ENCODE results near the gene MRPL48. TPM values are rescaled to one million over a fixed set of nuclear protein-coding genes. Genes with fewer than 3 reads are reported as not detected.

The MRPL48 gene
- total RNA-seq, 3 donors from 2014 or later, result 31.5 to 41.2 (median 39.7) TPM

GRCh38 chr11:73787051-73787642 is 527 bp upstream of the MRPL48 start:
- ATAC-seq (no peak), DNase-seq (peak in 2 of 3 donors; percentile 40 to 51)
- peak overlapping the region; percentile 30 for H3K4me3 ChIP-seq
- intact Hi-C loops (cut with DNase I, micrococcal nuclease), result no loop called here
- TF ChIP-seq CTCF (IDR thresholded peaks at IDR 0.05), result no peak
- no peaks in the 10 kb centered on the region for H3K9me3 ChIP-seq
- H3K4me1 ChIP-seq (ENCODE audit: low read depth), result peaks cover 6% of the 10 kb centered on the region
- H3K36me3 ChIP-seq (ENCODE audit: low read depth), result no peaks in the 10 kb centered on the region

- TF ChIP-seq CTCF (IDR thresholded peaks at IDR 0.05), result no peak
- intact Hi-C loops (cut with DNase I, micrococcal nuclease), result no loop called here
- Histone ChIP-seq H3K9me3 (no peaks in the 10 kb centered on the region), H3K4me1 (ENCODE audit: low read depth) (peaks cover 6% of the 10 kb centered on the region), H3K4me3 (no peak overlapping the region), H3K36me3 (ENCODE audit: low read depth) (no peaks in the 10 kb centered on the region)
- ATAC-seq (no peak), DNase-seq (no peak)
These were observed 1.6 kb downstream of the MRPL48 start for GRCh38 chr11:73789279-73789670.

GRCh38 chr11:73792584-73792983 is 4.9 kb downstream of the MRPL48 start:
- intact Hi-C loops (cut with DNase I, micrococcal nuclease), result no loop called here
- no peaks in the 10 kb centered on the region for H3K36me3 ChIP-seq (ENCODE audit: low read depth)
- H3K9me3 ChIP-seq, result no peaks in the 10 kb centered on the region
- no peak for TF ChIP-seq CTCF (IDR thresholded peaks at IDR 0.05)
- ATAC-seq, result no peak
- H3K4me3 ChIP-seq, result no peak overlapping the region
- H3K4me1 ChIP-seq (ENCODE audit: low read depth), result peaks cover 3% of the 10 kb centered on the region
- DNase-seq, result no peak

GRCh38 chr11:73795925-73796632 is 8.4 kb downstream of the MRPL48 start:
- ATAC-seq, result no peak
- H3K4me1 ChIP-seq (ENCODE audit: low read depth), result no peaks in the 10 kb centered on the region
- DNase-seq, result no peak
- H3K36me3 ChIP-seq (ENCODE audit: low read depth), result no peaks in the 10 kb centered on the region
- no peak overlapping the region for H3K4me3 ChIP-seq
- intact Hi-C loops (cut with DNase I, micrococcal nuclease), result no loop called here
- no peak for TF ChIP-seq CTCF (IDR thresholded peaks at IDR 0.05)
- H3K9me3 ChIP-seq, result no peaks in the 10 kb centered on the region

GRCh38 chr11:73797457-73797856 is 9.8 kb downstream of the MRPL48 start:
- no peak overlapping the region for H3K4me3 ChIP-seq
- DNase-seq (no peak), ATAC-seq (no peak)
- H3K4me1 ChIP-seq (ENCODE audit: low read depth), result no peaks in the 10 kb centered on the region
- intact Hi-C loops (cut with DNase I, micrococcal nuclease), result no loop called here
- no peaks in the 10 kb centered on the region for H3K9me3 ChIP-seq
- no peak for TF ChIP-seq CTCF (IDR thresholded peaks at IDR 0.05)
- no peaks in the 10 kb centered on the region for H3K36me3 ChIP-seq (ENCODE audit: low read depth)
